Kidney glomerular epithelial cell (primary cell): ENCODE data around the gene DNAJC25.
"Not testable (repeated sequence)": the region's sequence is repeated elsewhere in the genome, so short reads cannot be mapped to it uniquely, and the experiment has no call there.

Experiments used
- DNase-seq: peaks from one replicate; lab custom pipeline; 2025; lab: John Stamatoyannopoulos, UW

DNAJC25 gene

DNA sequence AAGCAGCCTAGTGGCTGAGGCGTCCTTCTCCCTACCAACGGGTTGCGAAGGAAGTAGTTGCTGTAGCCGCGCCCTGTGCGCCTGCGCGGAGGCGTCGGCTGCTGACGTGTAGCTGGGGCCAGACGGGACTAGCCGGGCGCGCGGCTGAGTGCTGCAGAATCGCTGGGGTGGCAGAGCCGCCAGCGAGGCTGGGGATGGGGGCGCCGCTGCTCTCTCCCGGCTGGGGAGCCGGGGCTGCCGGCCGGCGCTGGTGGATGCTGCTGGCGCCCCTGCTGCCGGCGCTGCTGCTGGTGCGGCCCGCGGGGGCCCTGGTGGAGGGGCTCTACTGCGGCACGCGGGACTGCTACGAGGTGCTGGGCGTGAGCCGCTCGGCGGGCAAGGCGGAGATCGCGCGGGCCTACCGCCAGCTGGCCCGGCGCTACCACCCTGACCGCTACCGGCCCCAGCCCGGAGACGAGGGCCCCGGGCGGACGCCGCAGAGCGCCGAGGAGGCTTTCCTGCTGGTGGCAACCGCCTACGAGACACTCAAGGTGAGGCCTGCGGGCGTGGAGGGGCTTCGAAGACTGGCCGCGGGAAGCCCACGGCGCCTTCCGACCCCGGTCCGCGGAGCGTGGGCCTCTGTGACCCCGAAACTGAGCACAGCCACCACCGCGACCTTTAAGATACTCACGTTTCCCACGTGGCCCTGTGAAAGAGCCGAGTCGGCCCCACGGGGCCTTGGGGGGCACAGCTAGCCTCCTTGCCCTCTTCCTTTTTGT, at the start of gene DNAJC25:
DNAJC25 (plus strand) TSS at position 121 of the 758 bp plus-strand sequence; CDS start at position 195, 74 bp downstream.
- DNase-seq: peak; percentile 97

DNA sequence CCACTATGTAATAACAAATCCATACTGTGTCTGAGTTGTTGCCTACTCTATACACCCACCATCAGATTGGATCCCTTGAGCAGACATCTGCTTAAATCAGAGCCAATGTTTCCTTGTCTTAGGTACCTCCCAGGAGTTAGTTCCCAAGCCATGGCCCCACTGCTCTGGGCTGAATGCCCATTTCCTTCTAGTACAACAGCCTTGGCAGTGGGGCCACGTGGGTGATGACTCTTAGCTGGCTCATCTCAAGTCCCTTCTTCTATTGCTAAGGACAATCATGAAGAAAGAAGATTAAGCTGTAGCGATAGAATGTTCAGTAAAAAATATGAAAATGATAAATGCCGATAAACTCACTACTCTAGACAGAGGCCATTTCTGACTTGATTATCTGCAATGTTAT, 48.2 kb upstream of the DNAJC25 start:
- no peak for DNase-seq

DNA sequence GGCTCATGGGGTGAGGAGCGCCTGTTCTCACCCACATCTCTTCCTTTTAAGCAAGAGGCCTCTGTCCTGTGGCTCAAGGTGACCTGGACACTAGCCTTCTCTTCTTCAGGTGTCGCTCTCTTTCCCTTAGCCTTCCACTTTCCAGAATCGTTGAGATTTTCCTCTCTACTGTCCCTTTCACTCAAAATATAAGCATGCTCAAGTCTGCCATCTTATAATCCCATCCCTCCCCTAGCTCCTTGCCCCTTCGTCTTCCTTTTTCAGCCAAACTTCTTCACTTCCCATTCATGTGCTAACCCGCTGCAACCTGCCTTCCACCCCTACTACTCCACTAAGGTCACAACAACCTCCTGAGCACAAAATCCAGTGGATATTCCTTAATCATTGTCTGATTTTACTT, 44.8 kb upstream of the DNAJC25 start:
- no peak for DNase-seq

DNA sequence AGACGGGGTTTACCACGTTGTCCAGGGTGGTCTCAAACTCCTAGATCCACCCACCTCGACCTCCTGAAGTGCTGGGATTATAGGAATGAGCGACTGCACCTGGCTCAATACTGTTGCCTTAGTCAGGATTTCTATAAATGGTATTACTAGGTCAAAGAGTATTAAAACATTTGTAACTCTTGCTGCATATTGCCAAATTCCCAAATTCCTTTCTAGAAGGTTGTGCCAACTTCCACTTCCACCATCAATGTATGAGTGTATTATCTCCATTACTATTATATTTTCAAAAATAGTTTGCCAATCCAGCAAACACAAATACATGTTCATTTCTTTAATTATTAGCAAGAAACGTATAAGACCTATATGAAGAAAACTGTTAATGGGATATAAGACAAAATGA, 42.3 kb upstream of the DNAJC25 start:
- no peak for DNase-seq

DNA sequence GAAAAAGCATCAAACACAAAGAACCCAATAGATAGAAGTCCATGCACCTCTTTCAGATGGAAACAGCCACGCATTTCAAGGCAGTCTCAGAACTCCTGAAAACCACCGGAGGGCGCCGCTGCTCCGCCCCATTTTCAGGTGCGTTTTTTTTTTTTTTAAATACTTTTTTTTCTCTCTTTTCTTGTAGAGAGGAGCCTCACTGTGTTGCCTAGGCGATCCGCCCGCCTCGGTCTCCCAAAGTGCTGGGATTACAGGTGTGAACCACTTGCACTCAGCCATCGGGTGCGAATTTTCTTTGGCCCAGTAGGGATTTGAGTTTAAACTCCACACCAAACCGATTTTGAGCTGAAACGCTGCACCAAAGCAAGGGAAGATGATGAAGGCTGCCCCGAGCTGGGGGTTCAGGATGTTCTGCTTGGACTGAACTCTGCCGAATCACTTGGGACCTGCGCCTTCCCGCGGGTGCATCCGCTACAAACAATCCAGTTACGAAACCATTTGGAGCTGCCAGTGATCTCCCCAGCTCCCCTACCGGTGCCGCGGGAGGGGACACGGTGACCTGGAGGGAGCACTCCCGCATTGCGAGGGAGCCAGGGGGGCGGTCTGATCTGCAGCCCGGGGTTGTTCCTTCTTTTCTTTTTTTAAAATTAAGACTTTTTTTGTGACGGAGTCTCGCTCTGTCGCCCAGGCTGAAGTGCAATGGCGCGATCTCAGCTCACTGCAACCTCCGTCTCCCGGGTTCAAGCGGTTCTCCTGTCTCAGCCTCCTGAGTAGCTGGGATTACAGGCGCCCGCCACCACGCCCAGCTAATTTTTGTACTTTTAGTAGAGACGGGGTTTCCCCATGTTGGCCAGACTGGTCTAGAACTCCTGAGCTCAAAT, 33.0 kb upstream of the DNAJC25 start:
- DNase-seq: peak; percentile 77

DNA sequence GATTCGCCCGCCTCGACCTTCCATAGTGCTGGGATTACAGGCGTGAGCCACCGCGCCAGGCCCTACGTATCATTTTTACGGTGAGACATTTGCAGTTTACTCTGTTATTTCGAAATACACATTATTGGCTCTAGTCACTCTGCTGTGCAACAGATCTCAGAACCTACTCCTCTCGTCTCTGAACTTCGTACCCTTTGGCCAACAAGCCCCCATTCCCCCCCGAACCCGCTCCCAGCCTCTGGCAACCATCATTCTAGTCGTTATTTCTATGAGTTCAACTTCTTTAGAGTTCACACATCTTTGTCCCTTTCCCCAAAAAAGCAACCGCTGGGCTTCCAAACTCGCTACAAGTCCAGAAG, 32.4 kb upstream of the DNAJC25 start:
- DNase-seq: peak; percentile 12

DNA sequence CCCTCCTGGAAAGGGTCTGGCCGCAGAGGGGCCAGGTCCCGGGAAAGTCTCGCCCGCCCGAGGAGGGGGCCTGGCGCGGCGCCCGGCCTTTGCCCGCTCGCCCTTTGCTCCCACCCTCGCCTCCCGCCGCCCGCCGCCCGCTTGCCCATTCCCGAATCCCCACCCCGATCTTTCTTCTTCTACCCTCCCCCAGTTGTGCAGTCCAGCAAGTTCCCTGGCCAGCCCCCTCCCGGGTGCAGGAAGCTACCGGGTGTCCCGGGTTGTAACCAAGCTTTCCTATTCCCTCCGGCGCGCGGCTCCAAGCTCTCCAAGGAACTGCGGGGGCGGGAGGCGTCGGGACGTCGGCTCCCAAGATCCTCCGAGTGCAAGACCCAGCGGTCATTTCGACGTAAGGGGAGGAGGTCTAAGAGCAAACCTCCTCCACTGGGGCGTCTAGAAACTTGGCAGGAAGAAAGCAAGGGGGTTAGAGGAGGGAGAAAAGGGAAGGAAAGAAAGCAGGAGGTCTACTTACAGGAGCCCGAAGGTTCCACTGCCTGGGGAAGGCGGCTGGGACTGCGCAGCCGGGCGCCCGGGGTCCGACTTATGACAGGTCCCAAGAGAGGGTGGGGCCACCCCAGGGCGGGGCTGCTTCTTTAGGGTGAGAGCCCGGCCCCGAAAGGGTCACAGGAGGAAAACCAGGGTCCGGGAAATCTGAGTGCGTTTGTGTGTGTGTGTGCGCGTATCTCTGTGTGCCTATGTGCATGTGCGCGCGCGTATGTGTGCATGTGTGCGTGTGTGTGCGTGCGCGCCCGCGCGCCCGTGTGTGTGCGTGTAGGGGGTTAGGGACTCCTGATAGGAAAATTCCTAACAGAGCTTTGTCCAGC, 31.8 kb upstream of the DNAJC25 start, which contains the start of gene PTGR1:
PTGR1 (minus strand) TSS at position 556 of the 863 bp plus-strand sequence. CDS start 2,225 bp downstream, outside the sequence.
- peak; percentile 74 for DNase-seq

DNA sequence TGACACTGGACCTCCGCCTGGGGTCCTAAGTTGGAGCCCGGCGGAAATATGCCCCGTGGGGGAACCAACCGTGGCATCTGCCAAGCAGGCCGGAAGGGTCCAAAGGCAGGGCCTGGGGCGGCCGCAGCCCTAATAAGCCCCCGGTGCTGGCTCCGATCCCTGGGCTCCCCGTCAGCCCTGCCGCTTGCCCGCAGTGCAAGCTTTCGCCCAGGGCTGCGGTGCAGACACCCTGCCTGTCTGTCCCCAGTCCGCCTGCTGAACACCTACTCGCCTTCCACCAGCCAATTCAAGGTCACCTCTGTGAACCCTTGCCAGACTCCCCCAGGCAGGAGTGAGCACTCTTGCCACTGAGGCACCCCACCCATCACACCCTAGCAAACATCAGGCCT, 31.2 kb upstream of the DNAJC25 start:
- no peak for DNase-seq

DNA sequence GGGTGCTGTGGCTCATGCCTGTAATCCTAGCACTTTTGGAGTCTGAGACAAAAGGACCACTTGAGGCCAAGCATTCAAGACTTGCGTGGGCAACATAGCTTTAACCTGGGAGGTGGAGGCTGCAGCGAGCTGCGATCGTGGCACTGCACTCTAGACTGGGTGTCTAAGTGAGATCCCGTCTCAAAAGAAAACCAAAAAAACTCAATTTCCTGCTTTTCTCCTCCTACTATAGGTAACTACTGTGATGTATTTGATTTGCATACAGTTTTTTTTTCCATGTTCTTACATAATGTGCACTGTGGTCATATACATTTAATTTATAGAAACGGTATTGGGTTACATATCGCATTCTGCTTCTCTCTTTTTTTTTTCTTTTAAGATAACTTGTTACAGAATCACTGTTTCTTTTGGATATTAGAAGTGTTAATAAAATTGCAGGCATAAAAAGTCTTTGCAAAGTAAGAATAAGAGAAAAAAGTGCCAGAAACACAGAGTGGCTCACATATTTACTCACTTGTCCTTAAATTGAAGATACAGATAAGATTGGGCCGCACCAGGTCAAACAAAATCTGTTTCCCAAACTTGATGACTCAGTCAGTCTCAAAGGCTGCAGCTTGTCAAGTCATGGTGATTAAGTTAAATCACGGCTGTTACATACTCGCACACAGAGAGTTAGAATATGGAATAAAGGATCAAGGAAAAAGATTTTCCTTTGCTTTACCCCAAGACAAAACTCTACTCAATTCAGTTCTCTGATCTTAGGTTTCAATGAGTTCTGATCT, 29.7 kb upstream of the DNAJC25 start:
- no peak for DNase-seq

DNA sequence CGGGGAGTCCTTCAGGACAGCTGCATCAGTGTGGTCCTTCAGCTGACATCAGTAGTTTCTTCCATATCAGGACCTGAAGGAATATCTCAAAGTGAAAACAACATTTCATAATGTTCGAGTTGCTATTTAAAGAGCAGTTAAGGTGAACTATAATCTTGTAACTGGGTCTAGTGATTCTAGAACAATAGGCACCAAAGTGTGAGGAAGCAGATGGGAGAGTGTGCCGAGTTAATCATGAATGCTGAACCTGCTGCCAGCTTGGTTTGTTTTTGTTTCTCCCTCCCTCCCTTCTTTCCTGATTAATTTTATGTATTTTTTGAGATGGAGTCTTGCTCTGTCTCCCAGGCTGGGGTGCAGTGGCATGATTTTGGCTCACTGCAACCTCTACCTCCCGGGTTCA, 28.1 kb upstream of the DNAJC25 start:
- DNase-seq: peak; percentile 41

DNA sequence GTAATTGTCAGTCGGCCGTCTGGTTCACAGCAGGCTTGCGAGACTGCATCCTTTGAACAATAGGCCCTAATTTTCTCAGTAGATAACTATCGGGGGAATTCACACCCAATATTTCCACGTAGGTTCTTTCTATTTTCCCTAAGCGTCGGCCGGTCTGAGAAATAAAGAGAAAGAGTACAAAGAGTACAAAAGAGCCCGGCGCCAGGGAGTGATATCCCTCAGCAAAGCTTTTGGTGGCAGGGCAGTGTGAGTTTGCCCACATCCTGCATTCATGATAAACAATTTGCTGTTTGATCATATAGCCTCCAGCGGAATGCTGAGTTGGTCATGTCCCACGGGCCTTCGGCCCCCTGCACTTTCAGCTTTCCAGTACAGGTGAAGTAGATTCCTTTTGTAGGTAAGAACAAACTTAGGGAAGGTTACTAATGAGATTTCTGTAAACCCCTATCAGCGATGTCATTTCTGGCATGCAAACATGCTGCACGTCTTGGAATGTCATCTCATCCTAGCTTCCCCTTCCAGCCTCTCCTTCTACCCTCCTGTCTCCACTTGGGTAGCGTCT, 27.0 kb upstream of the DNAJC25 start:
- DNase-seq: no peak

DNA sequence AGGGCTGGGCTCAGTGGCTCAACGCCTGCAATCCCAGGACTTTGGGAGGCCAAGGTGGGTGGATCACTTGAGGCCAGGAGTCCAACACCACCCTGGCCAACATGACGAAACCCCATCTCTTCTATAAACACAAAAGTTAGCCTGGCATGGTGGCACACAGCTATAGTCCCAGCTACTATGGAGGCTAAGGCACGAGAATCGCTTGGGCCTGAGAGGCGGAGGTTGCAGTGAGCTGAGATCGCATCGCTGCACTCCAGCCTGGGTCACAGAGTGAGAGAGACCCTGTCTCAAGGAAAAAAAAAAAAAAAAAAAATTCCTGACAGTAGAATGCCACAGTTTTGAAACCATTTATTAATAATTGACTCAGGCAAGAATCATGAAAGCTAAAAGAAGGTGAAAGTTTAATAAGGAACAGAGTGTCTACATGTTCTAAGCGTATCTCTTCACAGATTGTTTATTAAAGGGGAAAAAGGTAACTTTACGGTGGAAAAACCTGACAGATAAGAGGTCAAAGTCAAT, 26.0 kb upstream of the DNAJC25 start:
- DNase-seq: peak; percentile 10

DNA sequence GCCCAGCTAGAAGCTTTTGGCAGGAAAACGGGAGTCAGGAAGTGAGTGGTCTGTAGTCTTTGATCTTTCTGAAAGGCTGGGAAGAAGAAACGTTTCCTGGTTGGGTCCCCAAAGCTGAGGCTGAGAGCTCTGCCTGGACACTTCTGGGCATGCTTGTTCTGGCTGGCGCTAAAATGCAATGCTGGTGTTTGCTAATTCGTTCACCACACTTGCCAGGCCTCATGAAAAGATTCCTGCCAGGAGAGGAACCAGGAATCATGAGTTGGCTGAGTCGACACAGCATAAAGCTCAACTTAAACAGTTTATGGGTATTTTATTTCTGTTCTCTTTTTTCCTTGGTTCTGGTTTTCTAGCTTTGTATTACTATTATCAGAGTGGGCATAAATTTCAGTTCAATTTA, 21.0 kb upstream of the DNAJC25 start:
- no peak for DNase-seq

DNA sequence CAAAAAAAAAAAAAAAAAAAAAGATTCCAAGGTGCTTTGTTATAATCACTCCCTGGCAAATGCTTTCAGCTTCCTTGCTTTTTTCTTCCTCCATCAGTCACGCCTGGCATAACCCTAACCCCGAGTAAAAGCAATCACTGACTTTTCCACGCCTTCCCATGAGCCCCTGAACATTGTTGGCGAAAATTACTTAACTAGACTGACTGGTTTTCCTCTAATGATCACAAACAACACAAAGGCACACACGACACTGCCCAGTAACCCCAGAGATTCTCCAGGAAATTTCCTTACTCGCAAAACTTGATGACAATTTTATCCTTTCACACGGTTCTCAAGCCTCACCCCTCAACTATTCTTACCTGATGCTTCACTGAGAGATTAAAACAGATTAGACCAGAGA, 20.3 kb upstream of the DNAJC25 start:
- no peak for DNase-seq

DNA sequence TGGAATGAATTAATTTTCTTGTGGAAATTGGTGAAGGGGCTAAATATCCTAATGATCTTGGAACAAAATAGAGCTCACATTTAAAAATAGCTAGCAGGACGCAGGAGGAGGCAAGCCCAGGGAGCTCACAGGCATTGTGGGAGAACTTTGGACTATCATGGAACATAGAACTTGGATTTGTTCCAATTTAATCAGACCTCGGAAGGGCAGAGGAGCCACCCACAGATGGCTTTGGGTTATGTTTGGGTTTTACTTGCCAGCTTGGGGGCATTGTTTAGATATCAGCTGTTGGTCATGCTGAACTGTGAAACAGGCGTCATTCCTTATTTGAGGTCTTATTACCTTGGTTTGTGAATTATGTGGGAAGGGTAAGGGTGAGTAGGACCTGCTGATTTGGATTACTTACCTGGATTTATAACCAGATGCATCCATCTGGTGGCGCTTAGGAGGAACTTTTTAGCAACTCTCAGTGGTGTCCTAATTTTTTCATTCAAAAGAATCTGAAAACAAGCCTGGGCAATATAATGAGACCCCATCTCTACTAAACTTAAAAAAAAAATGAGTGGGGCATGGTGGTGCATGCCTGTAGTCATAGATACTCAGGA, 17.6 kb upstream of the DNAJC25 start:
- DNase-seq: no peak

DNA sequence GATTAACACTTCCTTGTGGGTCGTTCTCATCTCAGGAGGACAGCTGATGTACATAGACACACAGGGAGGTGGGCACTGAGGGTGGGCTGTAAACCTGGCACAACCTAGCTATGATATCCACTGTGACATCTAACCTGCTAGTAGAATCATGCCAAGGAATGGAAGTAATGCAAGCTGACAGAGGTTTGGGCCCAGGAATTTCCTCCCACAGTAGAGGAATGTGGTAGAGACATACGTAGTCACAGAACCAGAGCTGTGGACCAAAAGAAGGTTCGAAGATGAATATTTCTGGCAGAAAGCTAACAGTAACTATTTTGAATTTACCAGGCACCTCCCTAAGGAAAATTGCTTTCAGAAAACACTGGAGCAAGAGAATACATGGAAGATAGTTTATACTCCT, 15.2 kb upstream of the DNAJC25 start:
- no peak for DNase-seq

DNA sequence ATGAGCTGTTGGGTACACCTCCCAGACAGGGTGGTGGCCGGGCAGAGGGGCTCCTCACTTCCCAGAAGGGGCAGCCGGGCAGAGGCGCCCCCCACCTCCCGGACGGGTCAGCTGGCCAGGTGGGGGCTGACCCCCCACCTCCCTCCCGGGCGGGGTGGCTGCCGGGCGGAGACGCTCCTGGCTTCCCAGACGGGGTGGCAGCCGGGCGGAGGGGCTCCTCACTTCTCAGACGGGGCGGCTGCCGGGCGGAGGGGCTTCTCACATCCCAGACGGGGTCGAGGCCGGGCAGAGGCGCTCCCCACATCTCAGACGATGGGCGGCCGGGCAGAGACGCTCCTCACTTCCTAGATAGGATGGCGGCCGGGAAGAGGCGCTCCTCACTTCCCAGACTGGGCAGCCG, 13.8 kb upstream of the DNAJC25 start:
- DNase-seq: not testable (repeated sequence)

DNA sequence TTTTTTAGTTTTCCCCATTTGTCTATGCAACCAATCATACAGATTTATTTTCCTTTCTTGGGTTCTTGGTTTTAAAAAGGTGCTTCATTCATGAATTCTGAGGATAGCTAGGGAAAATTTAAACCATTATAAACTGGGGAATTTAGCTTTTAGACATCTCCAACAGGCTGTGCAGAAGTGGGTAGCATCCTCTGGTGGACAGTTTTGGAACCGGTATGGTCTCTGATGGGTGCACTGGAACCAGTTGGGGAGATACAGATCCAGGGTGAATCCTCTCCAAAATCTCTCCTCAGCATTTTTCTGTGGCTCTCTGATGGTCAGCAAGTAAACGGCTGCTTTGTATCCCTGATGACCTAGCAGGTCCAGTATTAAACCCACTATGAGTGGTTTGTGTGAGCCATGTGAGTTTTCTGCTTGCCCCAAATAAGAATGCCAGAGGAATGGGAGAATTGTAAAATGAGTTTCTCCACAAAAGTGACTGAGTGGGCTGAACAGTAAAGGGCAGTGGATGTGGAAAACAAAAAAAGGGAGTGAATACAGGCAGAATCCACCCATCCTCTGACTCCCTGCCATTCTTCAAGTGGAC, 9.1 kb upstream of the DNAJC25 start:
- no peak for DNase-seq

DNA sequence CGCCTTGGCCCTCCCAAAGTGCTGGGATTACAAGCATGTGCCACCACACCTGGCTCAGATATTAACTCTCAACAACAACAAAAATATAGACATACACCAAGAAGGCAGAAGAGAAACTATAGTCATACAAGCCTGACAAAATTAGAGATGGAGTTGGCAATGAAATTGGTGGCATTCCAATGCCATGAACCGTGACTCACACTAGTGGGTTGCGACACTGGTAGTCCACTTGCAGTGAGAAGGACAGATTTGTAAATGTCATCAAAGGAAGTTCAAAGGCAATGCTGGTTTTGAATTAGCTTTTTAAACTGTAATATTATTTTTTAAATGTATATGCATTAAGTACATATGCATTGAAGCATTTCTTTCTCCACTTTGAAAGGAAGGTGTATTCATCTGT, 8.5 kb upstream of the DNAJC25 start:
- DNase-seq: no peak
